MM.1S (cell line): ENCODE results near the gene CCDC17.

Experiments
- CTCF ChIP-seq: fragments of 300-600 bp; sonication (generic); IDR thresholded peaks from 2 replicates; pipeline ENCODE4 v1.5.1; 2016; ENCODE audit warnings: antibody characterized with exemption, low read length, mixed read lengths
- EZH2 ChIP-seq: fragments of 300-600 bp; sonication (generic); optimal IDR thresholded peaks from 2 replicates; pipeline ENCODE3; 2017; ENCODE audit warnings: low read depth, mild to moderate bottlenecking, antibody characterized with exemption, low read length, mixed read lengths

- TF ChIP-seq CTCF (no peak), EZH2 (no peak)
Observed at GRCh38 chr1:45589861-45590260, 34.0 kb downstream of the CCDC17 start.
